K562 treated with DMSO at 1 percent for 12 hours (cell line): ENCODE results near the gene MLLT10. TPM values are rescaled to one million over a fixed set of nuclear protein-coding genes. Genes with fewer than 3 reads are reported as not detected.

Source experiments
- total RNA-seq: library from RNA; unstranded; fragments of 300-600 nt; gene quantifications from 2 replicates; pipeline ENCODE4 v1.2.3, GENCODE V29; 2022; ENCODE audit not compliant: insufficient read depth

MLLT10 gene
- 13.1 and 31.2 TPM in 2 replicates for total RNA-seq

GRCh38 chr10:21533467-21534279 is at the start of gene MLLT10:
TSS of gene MLLT10 (plus strand) at chr10:21534232. CDS start at chr10:21534645, 413 bp downstream.

GRCh38 chr10:21525367-21526187 is 8.5 kb upstream of the MLLT10 start, which contains the start of gene SKIDA1:
TSS of gene SKIDA1 (minus strand) at chr10:21525682. CDS start at chr10:21517822, 7,860 bp downstream.

Other genes starting within 250 kb of the MLLT10 start
- gene SKIDA1, start 8.6 kb upstream of the MLLT10 start, total RNA-seq: 0.15 and 0.43 TPM in 2 replicates